HepG2 (cell line): Measurements from ENCODE around the gene POLR2M. TPM values are rescaled to one million over a fixed set of nuclear protein-coding genes. Genes with fewer than 3 reads are reported as not detected.

Experiments used
- ATAC-seq: fragments of 200-7000 bp; cut with Tn5 transposase; 3 replicates; pipeline ENCODE4 v1.9.1; 2020; ENCODE audit warnings: mild to moderate bottlenecking, moderate library complexity
- BruUV-seq: library from RNA; stranded (reverse); fragments of 400-500 nt; replicated peaks from 2 replicates; lab custom pipeline; 2021; lab: Mats Ljungman, UMichigan
- CTCF ChIA-PET: fragments of 300-600 bp; formaldehyde crosslinking; extraction: SDS; loops from one replicate; lab custom pipeline; 2021; ENCODE audit warnings: low total read pairs, inconsistent platforms, low intra/inter-chr PET ratio; lab: Yijun Ruan, JAX
- POLR2A ChIA-PET: fragments of 350-600 bp; sonication (Branson Sonifier 250); formaldehyde crosslinking; loops from one replicate; lab custom pipeline; 2020; ENCODE audit warnings: antibody characterized with exemption, inconsistent platforms; lab: Yijun Ruan, JAX
- DNase-seq: peaks from one replicate; pipeline ENCODE4 v3.0.0-alpha.2; 2015; ENCODE audit warnings: low spot score
- FAIRE-seq: peaks from 3 replicates; lab custom pipeline; 2011; peaks lifted over from hg19 to GRCh38; lab: Jason Lieb, UNC
- H2AFZ ChIP-seq: one replicate; pipeline ENCODE4 v1.6.1; 2011; ENCODE audit warnings: low read length, inconsistent platforms
- H3K27ac ChIP-seq: fragments of 300-600 bp; 3 replicates; pipeline ENCODE4 v1.8.0; 2011; ENCODE audit warnings: mixed run types, mild to moderate bottlenecking, mixed read lengths, low read length, inconsistent platforms; ENCODE audit not compliant: insufficient read depth; ENCODE audit errors: extremely low read length
- H3K27me3 ChIP-seq, 2 experiments: fragments of 200-600 bp in 1 of 2; 2 replicates in 1 of 2; 3 replicates in 1 of 2; pipeline versions ENCODE4 v1.6.0 to v1.8.0; 2011; ENCODE audit warnings: low read length in 2 of 2, mild to moderate bottlenecking in 2 of 2, moderate library complexity in 2 of 2, inconsistent platforms in 1 of 2; ENCODE audit not compliant: insufficient read depth in 2 of 2, control insufficient read depth in 1 of 2
- H3K36me3 ChIP-seq, 2 experiments: fragments of 200-600 bp in 1 of 2; replicated peaks in 1 of 2; 2 replicates in 1 of 2; 3 replicates in 1 of 2; pipeline versions ENCODE4 v1.5.1 to v1.8.0; 2011; ENCODE audit warnings: low read length in 2 of 2, inconsistent platforms in 1 of 2; ENCODE audit not compliant: insufficient read depth in 2 of 2, control insufficient read depth in 1 of 2
- H3K4me1 ChIP-seq: 2 replicates; pipeline ENCODE4 v1.5.1; 2012; ENCODE audit warnings: low read length, inconsistent platforms; ENCODE audit not compliant: insufficient read depth
- H3K4me2 ChIP-seq: 2 replicates; pipeline ENCODE4 v1.6.0; 2011; ENCODE audit warnings: low read depth, low read length, inconsistent platforms
- H3K4me3 ChIP-seq, 3 experiments: fragments of 200-600 bp in 1 of 3; sonication (generic), shearing (Covaris generic) in 1 of 3; replicated peaks in 1 of 3; 2 replicates each; pipeline ENCODE4 v1.5.1; 2011 to 2016; ENCODE audit warnings: low read length in 3 of 3, inconsistent platforms in 2 of 3, low read depth in 2 of 3, mild to moderate bottlenecking in 2 of 3, control low read depth in 1 of 3, mixed read lengths in 1 of 3; ENCODE audit not compliant: insufficient read depth in 1 of 3
- H3K79me2 ChIP-seq: one replicate; pipeline ENCODE4 v1.6.1; 2011; ENCODE audit warnings: low read length, inconsistent platforms; ENCODE audit not compliant: insufficient read depth
- H3K9ac ChIP-seq: 2 replicates; pipeline ENCODE4 v1.6.0; 2011; ENCODE audit warnings: mild to moderate bottlenecking, low read depth, low read length, inconsistent platforms; ENCODE audit not compliant: insufficient read depth
- H3K9me3 ChIP-seq: 2 replicates; pipeline ENCODE4 v1.5.1; 2012; ENCODE audit warnings: mild to moderate bottlenecking, low read length
- H4K20me1 ChIP-seq: 2 replicates; pipeline ENCODE4 v1.6.0; 2011; ENCODE audit warnings: inconsistent platforms, mild to moderate bottlenecking, low read length, moderate library complexity; ENCODE audit not compliant: insufficient read depth
- CTCF ChIP-seq: sonication (generic); formaldehyde crosslinking; IDR thresholded peaks from 2 replicates; pipeline ENCODE4 v1.5.0; 2020; ENCODE audit warnings: mild to moderate bottlenecking, missing genetic modification reagents, moderate library complexity
- GZF1 ChIP-seq: sonication (generic); formaldehyde crosslinking; IDR thresholded peaks from 2 replicates; pipeline ENCODE4 v1.5.1; 2020; ENCODE audit warnings: mild to moderate bottlenecking, missing genetic modification reagents
- STAG1 ChIP-seq: sonication (generic); formaldehyde crosslinking; IDR thresholded peaks from 2 replicates; pipeline ENCODE4 v1.4.0; 2020; ENCODE audit warnings: missing genetic modification reagents
- TEAD3 ChIP-seq: optimal IDR thresholded peaks from 2 replicates; pipeline ENCODE3; 2016; ENCODE audit warnings: borderline replicate concordance
- ZIK1 ChIP-seq: sonication (generic); formaldehyde crosslinking; IDR thresholded peaks from 2 replicates; pipeline ENCODE4 v1.5.0; 2020; ENCODE audit warnings: mild to moderate bottlenecking, low read depth, missing genetic modification reagents, borderline replicate concordance
- WGBS: methylation state at CpG from one replicate; pipeline ENCODE4 v1.1.6; 2017; ENCODE audit warnings: low lambda C conversion rate; 5-methylcytosine and 5-hydroxymethylcytosine counted together
- in situ Hi-C: cut with HindIII; loops from 2 replicates; pipeline ENCODE4 v1.10.0; 2017; ENCODE audit warnings: low pct_unique_long_range_greater_than_20kb; ENCODE audit not compliant: extremely low pct_ligation_motif_present
- intact Hi-C: fragments of 100-400 bp; cut with micrococcal nuclease; formaldehyde crosslinking; loops from one replicate; pipeline ENCODE4 v1.10.0; 2022; ENCODE audit not compliant: unreplicated experiment
- polyA plus RNA-seq, 8 experiments: library from polyadenylated mRNA; depleted of rRNA in 3 of 8; stranded (reverse) in 7 of 8; unstranded in 1 of 8; fragments of >200 nt; fragmentation: Illumina TruSeq in 4 of 8; extraction: Trizol in 4 of 8; gene quantifications; 2 replicates each; pipeline versions ENCODE4 v1.2.1 to v1.2.3, GENCODE V29; 2011 to 2016; ENCODE audit warnings: low read depth in 4 of 8, missing spikeins in 1 of 8, mixed read lengths in 1 of 8; ENCODE audit not compliant: insufficient read depth in 1 of 8
- total RNA-seq, 5 experiments: library from RNA; depleted of rRNA; stranded (reverse); fragments of >200 nt; fragmentation: Illumina TruSeq; extraction: Trizol; gene quantifications; 2 replicates each; pipeline ENCODE4 v1.2.3, GENCODE V29; 2016; ENCODE audit warnings: low read depth in 1 of 5

POLR2M gene
- total and polyA plus RNA-seq, 2 of the 13 experiments (the other 11 are each of a cell fraction or from before 2014, with no cell fraction given), result 25.9 to 48.5 TPM

GRCh38 chr15:57667171-57667849 is 39.2 kb upstream of the POLR2M start:
- Histone ChIP-seq H3K9me3 (no peaks in the 10 kb centered on the region), H3K79me2 (no peaks in the 10 kb centered on the region), H3K4me2 (peak overlapping the region; percentile 5; the same call in 1 of the 2 replicates), H2AFZ (no peak overlapping the region), H3K9ac (no peak overlapping the region), H3K4me1 (peaks cover 6% of the 10 kb centered on the region; the same call in 1 of the 2 replicates), H3K27me3 (peaks cover 0 to 11% of the 10 kb centered on the region in 2 experiments; a peak in 1 of 5 replicates), H3K36me3 (no peaks in the 10 kb centered on the region), H3K27ac (no peak overlapping the region), H3K4me3 (no peak overlapping the region), H4K20me1 (no peaks in the 10 kb centered on the region)
- ChIA-PET CTCF (interaction anchor here (1.4 kb wide), 1 partner anchor 194 kb away, joined by 7 read pairs; no protein-coding TSS in a partner anchor), POLR2A (no interaction called here)
- BruUV-seq, result no TSS peak
- intact Hi-C loops, result loop anchor here (5.0 kb wide), 1 partner anchor 195 kb away; no protein-coding TSS in a partner anchor
- in situ Hi-C loops, result no loop called here
- DNase-seq, result peak; percentile 16
- 20% methylated on average over 10 of the region's 10 CpGs for whole genome bisulfite sequencing
- no peak for FAIRE-seq
- TF ChIP-seq ZIK1 (CRISPR knock-in tag) (no peak), CTCF (CRISPR knock-in tag) (peak; percentile 52), TEAD3 (CRISPR knock-in tag) (peak; percentile 29), GZF1 (CRISPR knock-in tag) (no peak), STAG1 (CRISPR knock-in tag) (peak; percentile 44; the same call in 1 of the 2 replicates)
- peak; percentile 70 for ATAC-seq
